22Rv1 (cell line): ENCODE measurements around the gene TJP2.
"Not testable (repeated sequence)": the region's sequence is repeated elsewhere in the genome, so short reads cannot be mapped to it uniquely, and the experiment has no call there.

ENCODE experiments used
- ZFX ChIP-seq: fragments of 450-650 bp; IDR thresholded peaks from 2 replicates; pipeline ENCODE4 v1.6.1; 2017; ENCODE audit warnings: antibody characterized with exemption, borderline replicate concordance
- TF ChIP-seq, protein P1 (sequence below): fragments of 450-650 bp; IDR thresholded peaks from 2 replicates; pipeline ENCODE4 v1.5.1; 2017; ENCODE audit warnings: mild to moderate bottlenecking

DNA sequence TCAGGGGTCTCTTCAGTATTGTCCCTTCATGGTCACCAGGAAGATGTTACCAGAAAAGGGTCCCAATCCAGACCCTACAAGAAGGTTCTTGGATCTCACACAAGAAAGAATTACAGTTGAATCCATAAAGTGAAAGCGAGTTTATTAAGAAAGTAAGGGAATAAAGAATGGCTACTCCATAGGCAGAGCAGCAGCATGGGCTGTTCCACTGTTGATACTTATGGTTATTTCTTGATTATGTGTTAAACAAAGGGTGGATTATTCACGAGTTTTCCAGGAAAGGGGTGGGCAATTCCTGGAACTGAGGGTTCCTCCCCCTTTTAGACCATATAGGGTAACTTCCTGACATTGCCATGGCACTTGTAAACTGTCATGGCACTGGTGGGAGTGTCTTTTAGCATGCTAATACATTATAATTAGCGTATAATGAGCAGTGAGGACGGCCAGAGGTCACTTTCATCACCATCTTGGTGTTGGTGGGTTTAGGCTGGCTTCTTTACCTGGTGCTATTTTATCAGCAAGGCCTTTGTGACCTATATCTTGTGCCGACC, 132.9 kb downstream of the TJP2 start:
- TF ChIP-seq, protein P1, sequence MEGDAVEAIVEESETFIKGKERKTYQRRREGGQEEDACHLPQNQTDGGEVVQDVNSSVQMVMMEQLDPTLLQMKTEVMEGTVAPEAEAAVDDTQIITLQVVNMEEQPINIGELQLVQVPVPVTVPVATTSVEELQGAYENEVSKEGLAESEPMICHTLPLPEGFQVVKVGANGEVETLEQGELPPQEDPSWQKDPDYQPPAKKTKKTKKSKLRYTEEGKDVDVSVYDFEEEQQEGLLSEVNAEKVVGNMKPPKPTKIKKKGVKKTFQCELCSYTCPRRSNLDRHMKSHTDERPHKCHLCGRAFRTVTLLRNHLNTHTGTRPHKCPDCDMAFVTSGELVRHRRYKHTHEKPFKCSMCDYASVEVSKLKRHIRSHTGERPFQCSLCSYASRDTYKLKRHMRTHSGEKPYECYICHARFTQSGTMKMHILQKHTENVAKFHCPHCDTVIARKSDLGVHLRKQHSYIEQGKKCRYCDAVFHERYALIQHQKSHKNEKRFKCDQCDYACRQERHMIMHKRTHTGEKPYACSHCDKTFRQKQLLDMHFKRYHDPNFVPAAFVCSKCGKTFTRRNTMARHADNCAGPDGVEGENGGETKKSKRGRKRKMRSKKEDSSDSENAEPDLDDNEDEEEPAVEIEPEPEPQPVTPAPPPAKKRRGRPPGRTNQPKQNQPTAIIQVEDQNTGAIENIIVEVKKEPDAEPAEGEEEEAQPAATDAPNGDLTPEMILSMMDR: not testable (repeated sequence)
- not testable (repeated sequence) for TF ChIP-seq ZFX
